ENCODE data around the gene DNAAF3.
A peak's percentile ranks its signal among the peaks of the same experiment; 100 is the strongest.

Gene DNAAF3

GRCh38 chr19:55153652-55154264 lies 12.7 kb downstream of the DNAAF3 start:
- DNase-seq (ENCODE audit: low read depth in 2 of 2) = no peak

- DNase-seq (ENCODE audit: low read depth in 2 of 2) = no peak
These were observed 14.4 kb downstream of the DNAAF3 start for GRCh38 chr19:55152017-55152416.

- no peak for DNase-seq (ENCODE audit: low read depth in 2 of 2)
These were observed 17.1 kb downstream of the DNAAF3 start, which contains the start of gene TNNT1 for GRCh38 chr19:55149078-55150003. Gene TNNT1, minus strand, starts transcription at chr19:55149206. Its CDS starts 2,049 bp downstream, at chr19:55147157.

GRCh38 chr19:55147545-55148251 lies 18.7 kb downstream of the DNAAF3 start:
- no peak for DNase-seq (ENCODE audit: low read depth in 2 of 2)

- no peak for DNase-seq (ENCODE audit: low read depth in 2 of 2)
These were observed 19.6 kb downstream of the DNAAF3 start for GRCh38 chr19:55146705-55147273.

GRCh38 chr19:55146078-55146704 lies 20.2 kb downstream of the DNAAF3 start:
- DNase-seq (ENCODE audit: low read depth in 2 of 2) = no peak

GRCh38 chr19:55145232-55145631 lies 21.2 kb downstream of the DNAAF3 start:
- no peak for DNase-seq (ENCODE audit: low read depth in 2 of 2)

GRCh38 chr19:55141696-55142095 lies 24.7 kb downstream of the DNAAF3 start:
- DNase-seq (ENCODE audit: low read depth in 2 of 2) = no peak

GRCh38 chr19:55137915-55138314 lies 28.5 kb downstream of the DNAAF3 start:
- DNase-seq (ENCODE audit: low read depth in 2 of 2) = no peak

- no peak for DNase-seq (ENCODE audit: low read depth in 2 of 2)
These were observed 29.9 kb downstream of the DNAAF3 start for GRCh38 chr19:55136399-55137102.

- no peak for DNase-seq (ENCODE audit: low read depth in 2 of 2)
These were observed 31.7 kb downstream of the DNAAF3 start for GRCh38 chr19:55134736-55135135.

- DNase-seq (ENCODE audit: low read depth in 2 of 2) = no peak
These were observed 32.6 kb downstream of the DNAAF3 start for GRCh38 chr19:55133639-55134444.

GRCh38 chr19:55132453-55133129 lies 33.8 kb downstream of the DNAAF3 start:
- DNase-seq (ENCODE audit: low read depth in 2 of 2) = no peak

- DNase-seq (ENCODE audit: low read depth in 2 of 2) = no peak
These were observed 35.0 kb downstream of the DNAAF3 start for GRCh38 chr19:55131421-55131820.

- DNase-seq (ENCODE audit: low read depth in 2 of 2) = no peak
These were observed 47.4 kb downstream of the DNAAF3 start for GRCh38 chr19:55119053-55119452.

GRCh38 chr19:55118401-55118991 lies 47.9 kb downstream of the DNAAF3 start:
- DNase-seq (ENCODE audit: low read depth in 2 of 2) = no peak

- peak; percentile 96 for DNase-seq (ENCODE audit: low read depth in 2 of 2)
These were observed 48.6 kb downstream of the DNAAF3 start for GRCh38 chr19:55117663-55118391.
